Measurements from ENCODE around the gene RHOH.

The RHOH gene

GRCh38 chr4:40254608-40255392 lies 58.0 kb downstream of the RHOH start:
- no peaks in the 10 kb centered on the region for H3K27me3 ChIP-seq (ENCODE audit: control insufficient read depth, insufficient read depth, low read length)
- no peaks in the 10 kb centered on the region; the same call in 1 of the 2 replicates for H3K4me1 ChIP-seq (ENCODE audit: control insufficient read depth, insufficient read depth, low read length)
- no peak overlapping the region for H3K27ac ChIP-seq (ENCODE audit: low read depth, low read length)
- no peaks in the 10 kb centered on the region for H3K36me3 ChIP-seq (ENCODE audit: control insufficient read depth, insufficient read depth, low read length)
- H3K9ac ChIP-seq (ENCODE audit: low read depth, low read length): no peak overlapping the region
- H3K9me3 ChIP-seq (ENCODE audit: control insufficient read depth, insufficient read depth, low read length): no peaks in the 10 kb centered on the region
- no peak overlapping the region for H3K4me3 ChIP-seq (ENCODE audit: low read depth, low read length)

GRCh38 chr4:40255393-40256281 lies 58.8 kb downstream of the RHOH start:
- Histone ChIP-seq H3K27me3 (ENCODE audit: control insufficient read depth, insufficient read depth, low read length) (no peaks in the 10 kb centered on the region), H3K9me3 (ENCODE audit: control insufficient read depth, insufficient read depth, low read length) (no peaks in the 10 kb centered on the region), H3K4me1 (ENCODE audit: control insufficient read depth, insufficient read depth, low read length) (no peaks in the 10 kb centered on the region; the same call in 1 of the 2 replicates), H3K9ac (ENCODE audit: low read depth, low read length) (no peak overlapping the region), H3K36me3 (ENCODE audit: control insufficient read depth, insufficient read depth, low read length) (no peaks in the 10 kb centered on the region), H3K4me3 (ENCODE audit: low read depth, low read length) (no peak overlapping the region), H3K27ac (ENCODE audit: low read depth, low read length) (no peak overlapping the region)

GRCh38 chr4:40256329-40256728 lies 59.5 kb downstream of the RHOH start:
- no peaks in the 10 kb centered on the region; the same call in 1 of the 2 replicates for H3K4me1 ChIP-seq (ENCODE audit: control insufficient read depth, insufficient read depth, low read length)
- H3K36me3 ChIP-seq (ENCODE audit: control insufficient read depth, insufficient read depth, low read length): no peaks in the 10 kb centered on the region
- no peaks in the 10 kb centered on the region for H3K9me3 ChIP-seq (ENCODE audit: control insufficient read depth, insufficient read depth, low read length)
- no peak overlapping the region for H3K4me3 ChIP-seq (ENCODE audit: low read depth, low read length)
- no peak overlapping the region for H3K27ac ChIP-seq (ENCODE audit: low read depth, low read length)
- no peaks in the 10 kb centered on the region for H3K27me3 ChIP-seq (ENCODE audit: control insufficient read depth, insufficient read depth, low read length)
- H3K9ac ChIP-seq (ENCODE audit: low read depth, low read length): no peak overlapping the region

GRCh38 chr4:40256817-40257216 lies 60.0 kb downstream of the RHOH start:
- no peak overlapping the region for H3K9ac ChIP-seq (ENCODE audit: low read depth, low read length)
- no peaks in the 10 kb centered on the region for H3K36me3 ChIP-seq (ENCODE audit: control insufficient read depth, insufficient read depth, low read length)

GRCh38 chr4:40258627-40259026 lies 61.8 kb downstream of the RHOH start:
- Histone ChIP-seq H3K4me1 (ENCODE audit: control insufficient read depth, insufficient read depth, low read length) (peaks cover 7% of the 10 kb centered on the region; the same call in 1 of the 2 replicates), H3K27me3 (ENCODE audit: control insufficient read depth, insufficient read depth, low read length) (no peaks in the 10 kb centered on the region), H3K27ac (ENCODE audit: low read depth, low read length) (no peak overlapping the region), H3K36me3 (ENCODE audit: control insufficient read depth, insufficient read depth, low read length) (no peaks in the 10 kb centered on the region), H3K9me3 (ENCODE audit: control insufficient read depth, insufficient read depth, low read length) (no peaks in the 10 kb centered on the region), H3K4me3 (ENCODE audit: low read depth, low read length) (no peak overlapping the region), H3K9ac (ENCODE audit: low read depth, low read length) (no peak overlapping the region)

More at GRCh38 chr4:40256817-40257216, 60.0 kb downstream of the RHOH start:
- H3K9me3 ChIP-seq (ENCODE audit: control insufficient read depth, insufficient read depth, low read length): no peaks in the 10 kb centered on the region
- H3K4me3 ChIP-seq (ENCODE audit: low read depth, low read length): no peak overlapping the region
- H3K4me1 ChIP-seq (ENCODE audit: control insufficient read depth, insufficient read depth, low read length): peaks cover 3% of the 10 kb centered on the region; the same call in 1 of the 2 replicates
- H3K27me3 ChIP-seq (ENCODE audit: control insufficient read depth, insufficient read depth, low read length): no peaks in the 10 kb centered on the region
- H3K27ac ChIP-seq (ENCODE audit: low read depth, low read length): no peak overlapping the region

GRCh38 chr4:40261231-40262076 lies 64.6 kb downstream of the RHOH start:
- H3K27ac ChIP-seq (ENCODE audit: low read depth, low read length): peak overlapping the region; percentile 29
- H3K4me3 ChIP-seq (ENCODE audit: low read depth, low read length): no peak overlapping the region
- no peak overlapping the region for H3K9ac ChIP-seq (ENCODE audit: low read depth, low read length)
- no peaks in the 10 kb centered on the region for H3K27me3 ChIP-seq (ENCODE audit: control insufficient read depth, insufficient read depth, low read length)
- no peaks in the 10 kb centered on the region for H3K9me3 ChIP-seq (ENCODE audit: control insufficient read depth, insufficient read depth, low read length)
- H3K4me1 ChIP-seq (ENCODE audit: control insufficient read depth, insufficient read depth, low read length): peaks cover 15% of the 10 kb centered on the region
- no peaks in the 10 kb centered on the region for H3K36me3 ChIP-seq (ENCODE audit: control insufficient read depth, insufficient read depth, low read length)

GRCh38 chr4:40262077-40262528 lies 65.3 kb downstream of the RHOH start:
- H3K4me1 ChIP-seq (ENCODE audit: control insufficient read depth, insufficient read depth, low read length): peaks cover 15% of the 10 kb centered on the region
- H3K27ac ChIP-seq (ENCODE audit: low read depth, low read length): peak overlapping the region; percentile 29
- no peak overlapping the region for H3K4me3 ChIP-seq (ENCODE audit: low read depth, low read length)
- no peaks in the 10 kb centered on the region for H3K36me3 ChIP-seq (ENCODE audit: control insufficient read depth, insufficient read depth, low read length)
- H3K9me3 ChIP-seq (ENCODE audit: control insufficient read depth, insufficient read depth, low read length): no peaks in the 10 kb centered on the region
- H3K9ac ChIP-seq (ENCODE audit: low read depth, low read length): no peak overlapping the region
- H3K27me3 ChIP-seq (ENCODE audit: control insufficient read depth, insufficient read depth, low read length): no peaks in the 10 kb centered on the region

- no peaks in the 10 kb centered on the region for H3K9me3 ChIP-seq (ENCODE audit: control insufficient read depth, insufficient read depth, low read length)
- H3K4me1 ChIP-seq (ENCODE audit: control insufficient read depth, insufficient read depth, low read length): peaks cover 15% of the 10 kb centered on the region
- no peaks in the 10 kb centered on the region for H3K36me3 ChIP-seq (ENCODE audit: control insufficient read depth, insufficient read depth, low read length)
- no peak overlapping the region for H3K27ac ChIP-seq (ENCODE audit: low read depth, low read length)
- H3K4me3 ChIP-seq (ENCODE audit: low read depth, low read length): no peak overlapping the region
- no peaks in the 10 kb centered on the region for H3K27me3 ChIP-seq (ENCODE audit: control insufficient read depth, insufficient read depth, low read length)
- no peak overlapping the region for H3K9ac ChIP-seq (ENCODE audit: low read depth, low read length)
Observed at GRCh38 chr4:40262861-40263260, 66.0 kb downstream of the RHOH start.

- H3K36me3 ChIP-seq (ENCODE audit: control insufficient read depth, insufficient read depth, low read length): no peaks in the 10 kb centered on the region
- H3K27ac ChIP-seq (ENCODE audit: low read depth, low read length): no peak overlapping the region
- no peaks in the 10 kb centered on the region for H3K27me3 ChIP-seq (ENCODE audit: control insufficient read depth, insufficient read depth, low read length)
- H3K9ac ChIP-seq (ENCODE audit: low read depth, low read length): no peak overlapping the region
- H3K4me1 ChIP-seq (ENCODE audit: control insufficient read depth, insufficient read depth, low read length): peaks cover 15% of the 10 kb centered on the region; the same call in 1 of the 2 replicates
- no peak overlapping the region for H3K4me3 ChIP-seq (ENCODE audit: low read depth, low read length)
- no peaks in the 10 kb centered on the region for H3K9me3 ChIP-seq (ENCODE audit: control insufficient read depth, insufficient read depth, low read length)
Observed at GRCh38 chr4:40264497-40264896, 67.7 kb downstream of the RHOH start.

Measured in HUES48 (cell line).